Esophagus (tissue), 2 donors: ENCODE measurements around the gene DPYSL4. TPM values are rescaled to one million over a fixed set of nuclear protein-coding genes. Genes with fewer than 3 reads are reported as not detected.

Experiments used
- H3K27ac ChIP-seq, 2 donors: one replicate each; pipeline ENCODE4 v1.5.1; 2013; ENCODE audit warnings: low read depth in 2 of 2, mild to moderate bottlenecking in 2 of 2, inconsistent platforms in 1 of 2, low read length in 1 of 2, moderate library complexity in 1 of 2
- H3K27me3 ChIP-seq, 2 donors: one replicate each; pipeline ENCODE4 v1.6.1; 2013; ENCODE audit warnings: low read length in 2 of 2, control low read depth in 1 of 2, mild to moderate bottlenecking in 1 of 2; ENCODE audit not compliant: insufficient read depth in 2 of 2, control insufficient read depth in 1 of 2
- H3K36me3 ChIP-seq, 2 donors: one replicate each; pipeline ENCODE4 v1.6.1; 2013; ENCODE audit warnings: low read length in 1 of 2; ENCODE audit not compliant: control insufficient read depth in 2 of 2, insufficient read depth in 2 of 2
- H3K4me1 ChIP-seq, 2 donors: one replicate each; pipeline ENCODE4 v1.6.1; 2013; ENCODE audit warnings: low read length in 1 of 2; ENCODE audit not compliant: control insufficient read depth in 2 of 2, insufficient read depth in 2 of 2
- H3K4me3 ChIP-seq, 2 donors: one replicate each; pipeline ENCODE4 v1.5.1; 2013; ENCODE audit warnings: low read length in 2 of 2, mild to moderate bottlenecking in 2 of 2, low read depth in 1 of 2, moderate library complexity in 1 of 2
- H3K9me3 ChIP-seq, 2 donors: one replicate each; pipeline ENCODE4 v1.6.1; 2013; ENCODE audit warnings: mild to moderate bottlenecking in 2 of 2, low read depth in 1 of 2, low read length in 1 of 2, moderate library complexity in 1 of 2; ENCODE audit not compliant: control insufficient read depth in 2 of 2, insufficient read depth in 1 of 2
- WGBS, 2 donors: extraction: QIAGEN DNeasy Blood & Tissue Kit; methylation state at CpG; one replicate each; pipeline ENCODE4 v1.1.7; 2013; 5-methylcytosine and 5-hydroxymethylcytosine counted together
- polyA plus RNA-seq, 2 donors: library from polyadenylated mRNA; stranded (reverse); fragments of 200-250 nt; gene quantifications; one replicate each; pipeline ENCODE4 v1.2.3, GENCODE V29; 2013
- donor health status: healthy with polysubstance abuse.
- donor health status: Bipolar disorder and iron deficiency.

Gene DPYSL4
- polyA plus RNA-seq, 2 donors, result 0.26 to 0.52 TPM

- WGBS, 2 donors, result 72 to 82% methylated on average over 20 to 21 of the region's 21 CpGs
- Histone ChIP-seq H3K4me1 (no peaks in the 10 kb centered on the region), H3K27ac (no peak overlapping the region), H3K36me3 (no peaks in the 10 kb centered on the region), H3K4me3 (no peak overlapping the region), H3K9me3 (peaks cover 0 to 5% of the 10 kb centered on the region in 2 donors), H3K27me3 (no peaks in the 10 kb centered on the region)
Measured at GRCh38 chr10:132230557-132231210, 43.9 kb downstream of the DPYSL4 start.

DNA sequence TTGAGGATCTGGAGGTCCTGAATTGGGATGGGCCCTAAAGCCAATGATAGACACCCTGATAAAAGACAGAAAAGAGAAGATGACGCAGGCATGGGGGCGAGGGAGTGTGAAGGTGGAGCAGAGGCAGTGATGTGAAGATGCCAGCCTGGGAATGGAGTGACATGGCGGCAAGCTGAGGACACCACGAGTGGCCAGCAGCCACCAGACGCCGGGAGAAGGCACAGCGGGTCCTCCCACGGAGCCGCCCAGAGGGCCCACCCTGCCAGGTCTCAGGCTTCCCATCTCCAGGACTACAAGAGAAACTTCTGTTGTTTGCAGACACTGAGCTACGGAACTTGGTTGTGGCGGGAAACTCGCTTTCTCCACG lies 44.9 kb downstream of the DPYSL4 start:
- 90 to 93% methylated on average over 13 of the region's 13 CpGs for WGBS, 2 donors
- no peaks in the 10 kb centered on the region for H3K4me1 ChIP-seq
- peaks cover 0 to 5% of the 10 kb centered on the region in 2 donors for H3K9me3 ChIP-seq
- H3K27me3 ChIP-seq, result no peaks in the 10 kb centered on the region
- no peak overlapping the region for H3K4me3 ChIP-seq
- H3K27ac ChIP-seq, result no peak overlapping the region
- no peaks in the 10 kb centered on the region for H3K36me3 ChIP-seq

- H3K27ac ChIP-seq, result no peak overlapping the region
- 61 to 70% methylated on average over 35 of the region's 35 CpGs for WGBS, 2 donors
Measured at GRCh38 chr10:132232023-132232951, 45.5 kb downstream of the DPYSL4 start.

DNA sequence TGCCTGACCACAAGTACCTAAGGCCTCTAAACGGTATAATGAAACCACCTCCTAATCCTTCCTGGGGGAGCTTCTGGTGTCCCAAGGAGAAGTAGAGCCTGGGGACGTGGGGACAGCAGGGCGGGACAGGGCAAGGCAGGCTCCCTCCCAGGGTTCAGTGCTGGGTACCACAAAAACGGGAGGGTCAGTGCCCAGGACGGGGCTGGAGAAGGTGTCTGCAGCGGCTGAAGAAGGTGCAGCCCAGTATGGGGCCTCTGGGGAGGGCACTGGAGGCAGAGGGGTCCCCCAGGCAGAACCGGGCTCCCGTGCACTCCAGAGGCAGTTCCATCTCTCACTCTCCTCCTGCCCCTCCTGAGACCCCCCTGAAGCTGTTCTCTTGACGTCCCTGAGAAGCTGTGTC lies 46.2 kb downstream of the DPYSL4 start:
- WGBS, 2 donors, result 75 to 78% methylated on average over 7 to 9 of the region's 9 CpGs
- no peak overlapping the region for H3K4me3 ChIP-seq
- no peak overlapping the region for H3K27ac ChIP-seq
- H3K4me1 ChIP-seq, result no peaks in the 10 kb centered on the region
- no peaks in the 10 kb centered on the region for H3K27me3 ChIP-seq
- H3K9me3 ChIP-seq, result peaks cover 0 to under 1% of the 10 kb centered on the region in 2 donors
- no peaks in the 10 kb centered on the region for H3K36me3 ChIP-seq

More at GRCh38 chr10:132232023-132232951, 45.5 kb downstream of the DPYSL4 start:
- H3K9me3 ChIP-seq, result peaks cover 0 to 5% of the 10 kb centered on the region in 2 donors
- no peaks in the 10 kb centered on the region for H3K36me3 ChIP-seq
- no peak overlapping the region for H3K4me3 ChIP-seq
- no peaks in the 10 kb centered on the region for H3K4me1 ChIP-seq
- H3K27me3 ChIP-seq, result no peaks in the 10 kb centered on the region

DNA sequence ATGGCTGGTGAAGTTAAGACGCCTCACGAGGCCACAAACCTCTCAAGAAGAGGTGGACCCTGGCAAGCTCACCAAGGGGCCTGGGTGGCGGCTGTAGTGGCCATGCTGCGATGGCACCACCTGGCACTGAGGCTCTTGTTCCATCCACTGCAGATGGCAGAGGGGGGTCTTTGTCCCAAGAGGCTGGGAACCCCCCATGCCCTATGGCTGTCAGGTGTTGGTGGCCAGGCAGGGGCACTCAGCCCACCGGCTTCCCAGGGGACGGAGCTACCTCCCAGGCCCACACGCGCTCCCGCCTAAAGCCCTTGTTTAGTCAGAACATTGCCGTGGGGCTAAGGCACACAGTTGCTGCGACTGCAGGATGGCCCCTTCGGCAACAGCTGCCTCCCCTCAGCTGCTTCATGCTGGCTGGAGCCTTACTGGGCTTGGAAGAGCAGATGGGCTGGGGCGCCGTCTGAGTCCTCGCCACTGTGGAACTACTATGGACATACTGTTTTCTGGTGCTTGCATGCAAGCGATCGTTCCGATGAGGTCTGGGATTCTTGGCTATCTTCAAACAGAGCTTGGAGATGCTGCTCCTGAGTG lies 46.8 kb downstream of the DPYSL4 start:
- Histone ChIP-seq H3K36me3 (no peaks in the 10 kb centered on the region), H3K4me1 (no peaks in the 10 kb centered on the region), H3K4me3 (no peak overlapping the region), H3K27me3 (no peaks in the 10 kb centered on the region), H3K9me3 (no peaks in the 10 kb centered on the region), H3K27ac (no peak overlapping the region)
- WGBS, 2 donors, result 79 to 83% methylated on average over 18 of the region's 18 CpGs

DNA sequence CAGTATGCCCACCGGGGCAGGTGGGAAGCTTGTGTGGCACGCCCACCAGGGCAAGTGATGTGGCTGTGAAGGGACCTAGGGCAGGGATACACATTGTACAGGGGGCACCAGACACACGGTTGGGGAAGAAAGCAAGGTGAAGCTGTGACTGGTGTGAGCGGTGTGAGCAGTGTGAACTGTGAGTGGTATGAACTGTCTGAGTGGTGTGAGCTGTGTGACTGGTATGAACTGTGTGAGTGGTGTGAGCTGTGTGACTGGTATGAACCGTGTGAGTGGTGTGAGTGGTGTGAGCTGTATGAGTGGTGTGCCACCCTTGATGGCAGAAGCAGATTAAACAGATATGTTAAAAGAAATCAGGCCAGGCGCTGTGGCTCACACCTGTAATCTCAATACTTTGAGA lies 48.1 kb downstream of the DPYSL4 start:
- no peaks in the 10 kb centered on the region for H3K4me1 ChIP-seq
- 91 to 96% methylated on average over 6 of the region's 6 CpGs for WGBS, 2 donors

DNA sequence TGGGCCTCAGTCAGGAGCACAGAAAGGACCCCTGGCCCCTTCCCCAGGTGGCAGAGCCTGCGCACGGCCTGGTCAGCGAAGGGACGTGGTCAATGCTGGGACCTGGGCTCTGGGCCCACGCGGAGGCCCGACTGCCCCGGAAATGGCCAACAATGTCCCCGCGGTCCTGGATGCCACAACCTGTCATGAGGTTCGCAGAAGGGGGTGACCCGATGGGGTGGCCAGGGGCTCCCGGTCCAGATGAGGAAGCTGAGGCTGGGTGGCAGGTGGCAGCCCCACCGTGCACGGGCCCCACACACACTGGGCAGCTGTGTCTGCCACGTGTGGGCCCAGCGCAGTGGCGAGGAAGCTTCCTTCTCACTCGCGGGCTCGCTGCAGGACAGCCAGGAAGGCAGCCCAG lies 49.4 kb downstream of the DPYSL4 start:
- no peaks in the 10 kb centered on the region for H3K27me3 ChIP-seq
- no peaks in the 10 kb centered on the region for H3K36me3 ChIP-seq
- no peaks in the 10 kb centered on the region for H3K4me1 ChIP-seq
- H3K9me3 ChIP-seq, result no peaks in the 10 kb centered on the region
- H3K27ac ChIP-seq, result no peak overlapping the region
- 93 to 96% methylated on average over 21 of the region's 21 CpGs for WGBS, 2 donors
- no peak overlapping the region for H3K4me3 ChIP-seq

More for the DNA sequence above, 48.1 kb downstream of the DPYSL4 start:
- H3K27me3 ChIP-seq, result no peaks in the 10 kb centered on the region
- H3K4me3 ChIP-seq, result no peak overlapping the region
- H3K27ac ChIP-seq, result no peak overlapping the region
- no peaks in the 10 kb centered on the region for H3K36me3 ChIP-seq
- no peaks in the 10 kb centered on the region for H3K9me3 ChIP-seq

- WGBS, 2 donors, result 91% methylated on average over 13 of the region's 13 CpGs
- Histone ChIP-seq H3K36me3 (no peaks in the 10 kb centered on the region), H3K4me1 (no peaks in the 10 kb centered on the region), H3K9me3 (no peaks in the 10 kb centered on the region), H3K27ac (no peak overlapping the region), H3K27me3 (no peaks in the 10 kb centered on the region), H3K4me3 (no peak overlapping the region)
Measured at GRCh38 chr10:132236881-132237280, 50.1 kb downstream of the DPYSL4 start.

GRCh38 chr10:132237396-132237795 lies 50.6 kb downstream of the DPYSL4 start:
- Histone ChIP-seq H3K9me3 (no peaks in the 10 kb centered on the region), H3K4me3 (no peak overlapping the region), H3K4me1 (no peaks in the 10 kb centered on the region), H3K27me3 (no peaks in the 10 kb centered on the region), H3K27ac (no peak overlapping the region), H3K36me3 (no peaks in the 10 kb centered on the region)
- WGBS, 2 donors, result 86 to 87% methylated on average over 9 to 15 of the region's 15 CpGs
